ENCODE results near the gene DENND1B.
"Not testable (repeated sequence)": the region's sequence is repeated elsewhere in the genome, so short reads cannot be mapped to it uniquely, and the experiment has no call there.

Gene DENND1B

DNA sequence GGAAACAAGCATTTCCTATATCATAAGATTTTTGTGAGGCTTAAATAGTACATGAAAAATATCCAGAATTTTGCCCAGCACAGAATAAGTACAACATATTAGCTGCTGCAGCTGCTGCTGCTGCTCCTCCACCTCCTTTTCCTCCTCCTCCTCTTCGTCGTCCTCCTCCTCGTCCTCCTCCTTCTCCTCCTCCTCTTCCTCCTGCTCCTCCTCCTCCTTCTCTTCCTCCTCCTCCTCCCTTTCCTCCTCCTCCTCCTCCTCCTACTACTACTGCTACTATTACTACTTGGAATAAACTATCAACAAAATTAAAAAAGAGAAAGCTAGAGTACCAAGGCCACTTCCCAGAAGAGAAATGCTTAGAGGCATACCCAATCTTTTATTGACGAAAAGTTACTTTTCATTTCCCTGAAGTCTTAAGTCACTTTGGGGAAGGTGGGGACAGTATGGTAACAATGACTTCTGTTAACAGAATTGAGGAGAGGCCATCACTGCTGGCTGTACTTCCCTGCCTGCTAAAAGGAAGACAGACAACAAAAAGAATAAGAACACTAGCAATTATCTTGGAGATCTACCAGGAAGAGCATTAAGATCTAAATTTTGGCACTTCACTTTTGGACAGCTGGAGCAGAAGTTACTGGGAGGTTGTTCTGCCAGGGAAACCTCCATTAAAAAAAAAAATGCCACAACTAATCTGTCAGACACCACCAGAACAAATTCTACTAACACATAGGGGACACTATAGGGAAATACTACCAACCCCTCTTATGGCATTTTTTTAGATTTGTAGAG lies 7.1 kb downstream of the DENND1B start:
- Histone ChIP-seq H3K27me3 (replicated peaks) (no peaks in the 10 kb centered on the region), H3K36me3 (replicated peaks) (no peaks in the 10 kb centered on the region), H3K27ac (no peak overlapping the region), H3K4me3 (ENCODE audit: low read depth, low read length) (no peak overlapping the region)
- TF ChIP-seq, protein P1, sequence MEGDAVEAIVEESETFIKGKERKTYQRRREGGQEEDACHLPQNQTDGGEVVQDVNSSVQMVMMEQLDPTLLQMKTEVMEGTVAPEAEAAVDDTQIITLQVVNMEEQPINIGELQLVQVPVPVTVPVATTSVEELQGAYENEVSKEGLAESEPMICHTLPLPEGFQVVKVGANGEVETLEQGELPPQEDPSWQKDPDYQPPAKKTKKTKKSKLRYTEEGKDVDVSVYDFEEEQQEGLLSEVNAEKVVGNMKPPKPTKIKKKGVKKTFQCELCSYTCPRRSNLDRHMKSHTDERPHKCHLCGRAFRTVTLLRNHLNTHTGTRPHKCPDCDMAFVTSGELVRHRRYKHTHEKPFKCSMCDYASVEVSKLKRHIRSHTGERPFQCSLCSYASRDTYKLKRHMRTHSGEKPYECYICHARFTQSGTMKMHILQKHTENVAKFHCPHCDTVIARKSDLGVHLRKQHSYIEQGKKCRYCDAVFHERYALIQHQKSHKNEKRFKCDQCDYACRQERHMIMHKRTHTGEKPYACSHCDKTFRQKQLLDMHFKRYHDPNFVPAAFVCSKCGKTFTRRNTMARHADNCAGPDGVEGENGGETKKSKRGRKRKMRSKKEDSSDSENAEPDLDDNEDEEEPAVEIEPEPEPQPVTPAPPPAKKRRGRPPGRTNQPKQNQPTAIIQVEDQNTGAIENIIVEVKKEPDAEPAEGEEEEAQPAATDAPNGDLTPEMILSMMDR (IDR thresholded peaks at IDR 0.05; ENCODE audit: low read depth, low read length, missing control alignments), result no peak
- no peak for DNase-seq
- in situ Hi-C loops (cut with HindIII; ENCODE audit: low pct_ligation_motif_present, low sequenced_read_pairs), result no loop called here

- in situ Hi-C loops (cut with HindIII; ENCODE audit: low pct_ligation_motif_present, low sequenced_read_pairs), result no loop called here
- TF ChIP-seq, protein P1 (IDR thresholded peaks at IDR 0.05; ENCODE audit: low read depth, low read length, missing control alignments), result no peak
- DNase-seq, result no peak
- Histone ChIP-seq H3K36me3 (replicated peaks) (no peaks in the 10 kb centered on the region), H3K27me3 (replicated peaks) (no peaks in the 10 kb centered on the region), H3K4me3 (ENCODE audit: low read depth, low read length) (no peak overlapping the region), H3K27ac (no peak overlapping the region)
Observed at GRCh38 chr1:197763769-197764168, 11.5 kb downstream of the DENND1B start.

DNA sequence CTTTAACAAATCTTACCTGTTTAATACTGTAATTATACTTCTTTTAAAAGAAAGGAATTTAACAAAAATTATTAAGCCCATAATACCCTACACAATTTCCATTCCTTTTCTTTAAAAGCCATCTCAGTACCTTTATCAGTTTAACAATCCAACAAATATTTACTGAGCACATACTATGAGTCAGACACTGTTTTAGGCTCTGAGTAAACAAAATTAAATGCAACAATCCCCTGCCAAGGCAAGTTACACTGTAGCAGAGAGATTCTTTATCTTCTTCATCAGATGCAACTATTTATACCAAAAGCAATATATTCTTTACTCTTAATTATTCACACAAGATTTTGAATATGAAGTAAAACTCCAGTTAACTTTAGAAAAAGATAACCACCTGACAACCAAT lies 12.0 kb downstream of the DENND1B start:
- H3K4me3 ChIP-seq (ENCODE audit: low read depth, low read length), result no peak overlapping the region
- TF ChIP-seq, protein P1 (IDR thresholded peaks at IDR 0.05; ENCODE audit: low read depth, low read length, missing control alignments), result no peak
- no peaks in the 10 kb centered on the region for H3K36me3 ChIP-seq (replicated peaks)
- in situ Hi-C loops (cut with HindIII; ENCODE audit: low pct_ligation_motif_present, low sequenced_read_pairs), result no loop called here
- no peak for DNase-seq
- H3K27me3 ChIP-seq (replicated peaks), result no peaks in the 10 kb centered on the region
- no peak overlapping the region for H3K27ac ChIP-seq

DNA sequence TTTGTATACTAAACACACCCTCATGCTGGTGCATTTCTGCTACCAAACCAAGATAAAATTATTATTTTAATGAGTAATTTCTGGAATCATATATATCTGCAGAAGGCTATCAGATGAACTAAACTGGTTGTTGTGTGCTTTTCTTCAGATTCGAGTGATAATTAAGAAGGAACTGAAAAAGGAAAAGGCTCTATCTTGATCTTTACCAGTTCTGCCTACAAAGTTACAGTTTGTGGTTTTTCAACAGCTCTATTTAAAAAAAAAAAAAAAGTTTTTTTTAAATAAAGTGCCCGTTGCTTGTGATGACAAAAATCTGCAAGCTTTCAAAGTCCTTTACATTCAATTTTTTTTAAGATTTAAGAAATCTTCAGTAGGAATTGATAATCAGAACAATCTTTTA lies 13.6 kb downstream of the DENND1B start:
- in situ Hi-C loops (cut with HindIII; ENCODE audit: low pct_ligation_motif_present, low sequenced_read_pairs), result no loop called here
- no peak overlapping the region for H3K4me3 ChIP-seq (ENCODE audit: low read depth, low read length)
- TF ChIP-seq, protein P1 (IDR thresholded peaks at IDR 0.05; ENCODE audit: low read depth, low read length, missing control alignments), result no peak
- no peak for DNase-seq
- no peaks in the 10 kb centered on the region for H3K27me3 ChIP-seq (replicated peaks)
- H3K36me3 ChIP-seq (replicated peaks), result no peaks in the 10 kb centered on the region
- no peak overlapping the region for H3K27ac ChIP-seq

GRCh38 chr1:197755553-197755952 lies 19.7 kb downstream of the DENND1B start:
- H3K4me3 ChIP-seq (ENCODE audit: low read depth, low read length); H3K27ac ChIP-seq; H3K36me3 ChIP-seq (replicated peaks); in situ Hi-C loops (cut with HindIII; ENCODE audit: low pct_ligation_motif_present, low sequenced_read_pairs); H3K27me3 ChIP-seq (replicated peaks); DNase-seq: not testable (repeated sequence)

DNA sequence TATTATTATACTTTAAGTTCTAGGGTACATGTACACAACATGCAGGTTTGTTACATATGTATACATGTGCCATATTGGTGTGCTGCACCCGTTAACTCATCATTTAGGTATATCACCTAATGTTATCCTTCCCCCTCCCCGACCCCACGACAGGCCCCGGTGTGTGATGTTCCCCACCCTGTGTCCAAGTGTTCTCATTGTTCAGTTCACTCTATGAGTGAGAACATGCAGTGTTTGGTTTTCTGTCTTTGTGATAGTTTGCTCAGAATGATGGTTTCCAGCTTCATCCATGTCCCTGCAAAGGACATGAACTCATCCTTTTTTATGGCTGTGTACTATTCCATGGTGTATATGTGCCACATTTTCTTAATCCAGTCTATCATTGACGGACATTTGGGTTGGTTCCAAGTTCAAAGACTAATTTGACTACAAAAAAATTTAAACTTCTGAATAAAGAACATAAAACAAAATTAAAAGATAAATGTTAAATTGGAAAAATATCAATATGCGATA lies 22.6 kb downstream of the DENND1B start:
- H3K4me3 ChIP-seq (ENCODE audit: low read depth, low read length); in situ Hi-C loops (cut with HindIII; ENCODE audit: low pct_ligation_motif_present, low sequenced_read_pairs); H3K27me3 ChIP-seq (replicated peaks); H3K36me3 ChIP-seq (replicated peaks); H3K27ac ChIP-seq; DNase-seq: not testable (repeated sequence)

GRCh38 chr1:197750366-197750765 lies 24.9 kb downstream of the DENND1B start:
- H3K27me3 ChIP-seq (replicated peaks), result no peaks in the 10 kb centered on the region
- in situ Hi-C loops (cut with HindIII; ENCODE audit: low pct_ligation_motif_present, low sequenced_read_pairs), result no loop called here
- TF ChIP-seq, protein P1 (IDR thresholded peaks at IDR 0.05; ENCODE audit: low read depth, low read length, missing control alignments), result no peak
- no peaks in the 10 kb centered on the region for H3K36me3 ChIP-seq (replicated peaks)
- H3K27ac ChIP-seq, result no peak overlapping the region
- no peak overlapping the region for H3K4me3 ChIP-seq (ENCODE audit: low read depth, low read length)
- DNase-seq, result no peak
